GM13976 (cell line): ENCODE measurements around the gene SLC25A5.
"Not testable (repeated sequence)": the region's sequence is repeated elsewhere in the genome, so short reads cannot be mapped to it uniquely, and the experiment has no call there.

Experiments used
- DNase-seq: peaks from one replicate; pipeline ENCODE4 v3.0.0; 2012; ENCODE audit warnings: low spot score
- CTCF ChIP-seq: IDR thresholded peaks from 2 replicates; pipeline ENCODE4 v1.5.1; 2012; ENCODE audit warnings: borderline replicate concordance, mild to moderate bottlenecking; ENCODE audit not compliant: insufficient read depth; ENCODE audit errors: extremely low read depth, missing control alignments, control extremely low read depth
- in situ Hi-C: fragments of 300-500 bp; cut with MboI; formaldehyde crosslinking; loops from one replicate; pipeline ENCODE4 v1.12.0; 2022; ENCODE audit warnings: low sequenced_read_pairs, mixed read lengths, inconsistent platforms; ENCODE audit not compliant: unreplicated experiment

The SLC25A5 gene

GRCh38 chrX:119427024-119427794 is 41.0 kb upstream of the SLC25A5 start:
- in situ Hi-C loops: no loop called here
- DNase-seq: peak; percentile 52
- no peak for TF ChIP-seq CTCF

- no peak for TF ChIP-seq CTCF
- in situ Hi-C loops: no loop called here
- no peak for DNase-seq
Observed at GRCh38 chrX:119427795-119428185, 40.5 kb upstream of the SLC25A5 start.

GRCh38 chrX:119429471-119429870 is 38.8 kb upstream of the SLC25A5 start:
- DNase-seq: no peak
- in situ Hi-C loops: no loop called here
- no peak for TF ChIP-seq CTCF

- DNase-seq, in situ Hi-C loops: not testable (repeated sequence)
Observed at GRCh38 chrX:119441295-119441694, 26.9 kb upstream of the SLC25A5 start.

GRCh38 chrX:119442286-119442685 is 26.0 kb upstream of the SLC25A5 start:
- in situ Hi-C loops: no loop called here
- TF ChIP-seq CTCF: no peak
- no peak for DNase-seq

- in situ Hi-C loops: no loop called here
- TF ChIP-seq CTCF: no peak
- no peak for DNase-seq
Observed at GRCh38 chrX:119453202-119453601, 15.0 kb upstream of the SLC25A5 start.

- no peak for TF ChIP-seq CTCF
- in situ Hi-C loops: no loop called here
- DNase-seq: no peak
Observed at GRCh38 chrX:119455264-119455663, 13.0 kb upstream of the SLC25A5 start.
